GM12865 (cell line): ENCODE data around the gene SPRED2.

Source experiments
- DNase-seq: peaks from one replicate; pipeline ENCODE4 v3.0.0; 2010; ENCODE audit warnings: low read depth
- H3K4me3 ChIP-seq: 2 replicates; pipeline ENCODE4 v1.5.1; 2011; ENCODE audit warnings: mild to moderate bottlenecking, low read depth, low read length, control low read depth
- TF ChIP-seq, protein P1 (sequence below): IDR thresholded peaks from 2 replicates; pipeline ENCODE4 v1.5.1; 2011; ENCODE audit warnings: low read length, control low read depth, low read depth, inconsistent platforms; ENCODE audit not compliant: insufficient read depth; ENCODE audit errors: missing control alignments

SPRED2 gene

DNA sequence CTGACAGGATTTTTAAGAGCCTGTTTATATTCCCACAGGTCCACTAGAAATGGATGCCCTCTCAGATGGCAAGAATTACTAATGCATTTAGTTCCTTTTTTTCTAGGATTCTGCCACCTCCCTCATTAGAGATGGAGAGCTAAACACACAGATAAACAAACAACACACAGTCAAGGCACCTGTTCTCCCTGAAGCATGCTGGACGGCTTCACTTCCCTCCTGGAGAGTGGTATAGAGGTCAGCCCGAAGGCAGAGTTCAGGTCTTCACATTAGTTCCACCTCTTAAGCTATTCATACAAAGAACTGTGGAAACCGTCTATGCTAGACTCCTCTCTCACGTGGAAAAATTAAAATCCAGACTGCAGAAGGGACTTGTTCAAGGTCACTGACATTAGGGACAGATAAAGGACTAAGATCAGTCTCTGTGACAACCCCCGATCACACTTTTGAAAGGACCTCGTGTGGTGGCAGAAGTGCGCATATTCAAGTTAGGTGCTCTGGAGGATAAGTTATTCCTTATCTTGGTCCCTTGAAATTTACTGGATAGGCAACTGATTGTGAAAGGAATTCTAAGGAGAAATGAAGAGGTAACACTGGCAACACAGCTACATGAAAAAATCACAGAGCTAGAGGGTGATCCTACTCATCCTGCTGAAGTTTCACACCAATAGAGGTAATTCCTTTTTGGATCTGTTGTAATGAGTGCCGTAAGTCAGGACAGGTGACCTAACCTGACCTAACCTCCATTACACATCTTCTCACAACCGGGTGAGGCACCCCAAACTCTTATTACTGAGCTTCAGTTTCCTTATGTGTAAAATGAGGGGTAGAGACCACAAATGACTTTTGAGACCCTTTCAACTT, 75.1 kb downstream of the SPRED2 start:
- TF ChIP-seq, protein P1, sequence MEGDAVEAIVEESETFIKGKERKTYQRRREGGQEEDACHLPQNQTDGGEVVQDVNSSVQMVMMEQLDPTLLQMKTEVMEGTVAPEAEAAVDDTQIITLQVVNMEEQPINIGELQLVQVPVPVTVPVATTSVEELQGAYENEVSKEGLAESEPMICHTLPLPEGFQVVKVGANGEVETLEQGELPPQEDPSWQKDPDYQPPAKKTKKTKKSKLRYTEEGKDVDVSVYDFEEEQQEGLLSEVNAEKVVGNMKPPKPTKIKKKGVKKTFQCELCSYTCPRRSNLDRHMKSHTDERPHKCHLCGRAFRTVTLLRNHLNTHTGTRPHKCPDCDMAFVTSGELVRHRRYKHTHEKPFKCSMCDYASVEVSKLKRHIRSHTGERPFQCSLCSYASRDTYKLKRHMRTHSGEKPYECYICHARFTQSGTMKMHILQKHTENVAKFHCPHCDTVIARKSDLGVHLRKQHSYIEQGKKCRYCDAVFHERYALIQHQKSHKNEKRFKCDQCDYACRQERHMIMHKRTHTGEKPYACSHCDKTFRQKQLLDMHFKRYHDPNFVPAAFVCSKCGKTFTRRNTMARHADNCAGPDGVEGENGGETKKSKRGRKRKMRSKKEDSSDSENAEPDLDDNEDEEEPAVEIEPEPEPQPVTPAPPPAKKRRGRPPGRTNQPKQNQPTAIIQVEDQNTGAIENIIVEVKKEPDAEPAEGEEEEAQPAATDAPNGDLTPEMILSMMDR = no peak
- H3K4me3 ChIP-seq = peak overlapping the region; percentile 14; the same call in 1 of the 2 replicates
- peak; percentile 27 for DNase-seq

DNA sequence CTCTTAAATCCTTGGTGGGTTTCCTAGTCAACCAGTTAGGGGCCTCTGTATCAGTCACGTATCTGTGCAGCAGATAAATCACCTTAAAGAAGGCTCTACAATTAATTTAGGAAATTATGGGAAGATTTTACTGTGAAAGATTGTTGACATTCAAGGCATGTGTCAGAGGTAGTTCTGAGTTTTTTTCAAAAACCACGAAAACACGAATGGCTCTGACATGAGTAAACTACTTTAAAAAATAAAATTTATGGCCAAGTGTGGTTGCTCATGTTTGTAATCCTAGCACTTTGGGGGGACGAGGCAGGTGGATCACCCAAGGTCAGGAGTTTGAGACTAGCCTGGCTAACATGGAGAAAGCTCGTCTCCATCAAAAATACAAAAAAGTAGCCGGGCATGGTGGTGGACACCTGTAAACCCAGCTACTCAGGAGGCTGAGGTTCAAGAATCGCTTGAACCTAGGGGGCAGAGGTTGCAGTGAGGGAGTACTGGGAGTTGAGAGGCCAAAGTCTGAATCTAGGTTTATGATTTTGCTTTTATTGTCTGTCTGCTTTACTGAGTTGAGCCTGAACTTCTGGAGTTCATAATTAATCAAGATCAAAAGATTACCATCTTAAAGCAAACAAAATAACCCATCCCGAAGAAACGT, 77.1 kb downstream of the SPRED2 start:
- DNase-seq = no peak
- TF ChIP-seq, protein P1 = no peak
- no peak overlapping the region for H3K4me3 ChIP-seq

DNA sequence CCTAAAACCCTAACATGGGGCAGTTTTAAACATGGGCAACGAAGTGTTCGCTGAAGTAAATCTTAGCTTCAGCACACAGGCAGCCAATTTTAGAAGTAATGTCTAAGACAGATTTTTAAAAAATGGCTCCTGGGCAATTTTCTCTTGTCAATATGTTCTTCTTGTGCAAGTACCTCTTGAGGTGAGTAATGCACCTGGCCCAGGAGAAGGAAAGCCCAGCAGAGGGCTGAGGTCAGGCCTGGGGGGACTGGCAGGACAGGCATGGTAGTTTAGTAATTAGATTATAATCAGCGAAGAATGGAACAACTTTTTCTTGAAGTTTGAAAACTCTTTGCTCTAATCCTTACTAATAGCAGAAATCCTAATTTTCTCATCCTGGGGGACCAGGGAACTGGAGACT, 77.6 kb downstream of the SPRED2 start:
- DNase-seq = no peak
- H3K4me3 ChIP-seq = no peak overlapping the region
- TF ChIP-seq, protein P1 = no peak

DNA sequence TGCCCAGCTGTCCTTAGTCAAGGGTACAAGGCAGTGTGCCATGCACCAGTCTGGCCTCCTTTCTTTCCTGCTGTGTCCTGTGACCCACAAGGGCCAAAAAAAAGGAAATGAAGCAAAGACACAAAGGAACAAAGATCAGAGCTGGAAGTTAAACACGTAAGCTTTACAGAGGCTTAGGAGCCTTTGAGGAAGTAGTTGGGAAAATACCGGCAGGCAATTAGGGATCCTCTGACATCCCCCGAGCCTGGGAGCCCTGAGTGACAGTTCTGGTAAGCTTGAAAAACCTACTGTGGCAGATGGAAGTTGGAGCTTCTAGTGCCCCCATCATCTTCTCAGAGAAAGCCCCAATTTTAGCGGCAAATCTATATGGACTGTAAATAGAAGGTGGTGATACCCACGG, 78.5 kb downstream of the SPRED2 start:
- TF ChIP-seq, protein P1 = no peak
- no peak overlapping the region for H3K4me3 ChIP-seq
- DNase-seq = no peak

DNA sequence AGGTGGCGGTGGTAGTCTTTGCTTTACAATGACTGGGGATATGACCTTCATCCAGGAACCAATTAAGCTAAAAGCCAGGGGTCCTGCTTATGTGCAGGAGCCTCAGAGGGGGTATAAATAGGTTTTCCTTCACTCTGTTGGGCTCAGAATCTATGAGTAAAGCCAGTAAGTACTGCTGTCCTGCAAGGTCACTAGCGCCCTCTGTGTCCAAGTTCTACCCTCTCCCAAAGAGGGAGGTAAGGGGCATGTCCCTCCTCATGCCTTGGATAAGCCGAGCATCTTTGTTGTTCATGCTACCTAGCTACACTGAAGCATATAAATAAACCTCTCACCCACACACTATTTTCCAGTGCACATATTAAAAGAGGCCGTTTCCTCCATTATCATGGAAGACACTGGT, 79.4 kb downstream of the SPRED2 start:
- no peak overlapping the region for H3K4me3 ChIP-seq
- DNase-seq = no peak
- TF ChIP-seq, protein P1 = no peak

DNA sequence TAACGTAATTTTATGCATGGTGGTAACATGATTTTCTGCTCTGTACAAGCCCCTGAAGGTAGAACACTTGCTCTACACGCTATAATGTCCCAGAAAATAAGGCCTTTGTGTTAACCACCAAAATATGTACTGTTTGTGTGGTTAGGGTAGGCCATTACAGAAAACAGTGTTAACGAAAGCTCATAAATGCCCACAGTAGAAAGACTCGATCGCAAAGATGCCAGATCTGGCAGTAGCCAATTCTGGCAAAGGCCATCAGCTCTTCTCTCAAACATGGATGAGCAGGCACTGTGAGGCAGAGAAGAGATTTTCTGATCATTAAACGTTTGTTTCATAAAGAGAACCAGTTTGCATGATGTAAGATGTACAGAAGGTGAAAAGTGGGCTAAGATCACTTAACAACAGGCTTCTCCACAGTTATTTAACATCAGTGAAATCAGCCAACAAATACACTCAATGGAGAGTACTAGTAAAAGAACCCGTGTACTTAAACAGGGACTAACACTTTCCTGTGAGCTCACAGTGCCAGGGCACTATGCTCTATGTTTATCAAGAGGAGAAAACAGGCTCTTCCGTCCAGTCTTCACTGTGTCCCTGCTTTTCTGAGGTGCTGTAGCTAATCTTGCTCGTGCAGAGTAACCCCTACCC, 80.3 kb downstream of the SPRED2 start:
- no peak overlapping the region for H3K4me3 ChIP-seq
- TF ChIP-seq, protein P1 = no peak
- DNase-seq = no peak
